Progenitor cell of endocrine pancreas (in vitro differentiated cells): Measurements from ENCODE around the gene POLR1E. TPM values are rescaled to one million over a fixed set of nuclear protein-coding genes. Genes with fewer than 3 reads are reported as not detected.
"Not testable (repeated sequence)": the region's sequence is repeated elsewhere in the genome, so short reads cannot be mapped to it uniquely, and the experiment has no call there.

Experiments
- DNase-seq: peaks from one replicate; pipeline ENCODE4 v3.0.0; 2021; ENCODE audit warnings: low spot score; ENCODE audit not compliant: unreplicated experiment
- H3K27ac Mint-ChIP-seq: 2 replicates; pipeline ENCODE4 v1.8.0; 2021; ENCODE audit warnings: mild to moderate bottlenecking, moderate library complexity, mixed read lengths
- H3K27me3 Mint-ChIP-seq: 2 replicates; pipeline ENCODE4 v1.8.0; 2021; ENCODE audit warnings: mixed read lengths
- H3K36me3 Mint-ChIP-seq: 2 replicates; pipeline ENCODE4 v1.8.0; 2022; ENCODE audit warnings: mixed read lengths; ENCODE audit not compliant: insufficient read depth
- H3K4me1 Mint-ChIP-seq: 2 replicates; pipeline ENCODE4 v1.8.0; 2021; ENCODE audit warnings: low read depth, mixed read lengths
- H3K4me3 Mint-ChIP-seq: 2 replicates; pipeline ENCODE4 v1.8.0; 2021; ENCODE audit warnings: low read depth, mild to moderate bottlenecking, moderate library complexity, mixed read lengths
- H3K9me3 Mint-ChIP-seq: 2 replicates; pipeline ENCODE4 v1.8.0; 2021; ENCODE audit warnings: low read depth, mixed read lengths
- CTCF ChIP-seq: fragments of 200-600 bp; sonication (generic); IDR thresholded peaks from one replicate; pipeline ENCODE4 v1.5.0; 2021; ENCODE audit warnings: antibody characterized with exemption, mild to moderate bottlenecking; ENCODE audit not compliant: unreplicated experiment
- total RNA-seq: library from RNA; stranded (reverse); gene quantifications from 2 replicates; pipeline ENCODE4 v1.2.1, GENCODE V29; 2021

POLR1E gene
- total RNA-seq, 1 donor from 2014 or later, result 22.4 TPM

- H3K27ac Mint-ChIP-seq, result peak overlapping the region; percentile 50
- no peak overlapping the region for H3K4me3 Mint-ChIP-seq
- H3K27me3 Mint-ChIP-seq, result no peaks in the 10 kb centered on the region
- no peaks in the 10 kb centered on the region for H3K4me1 Mint-ChIP-seq
- DNase-seq, result no peak
- peaks cover 6% of the 10 kb centered on the region for H3K36me3 Mint-ChIP-seq
- H3K9me3 Mint-ChIP-seq, result no peaks in the 10 kb centered on the region
- TF ChIP-seq CTCF, result peak; percentile 23
Observed at GRCh38 chr9:37511016-37512010, 25.6 kb downstream of the POLR1E start.

GRCh38 chr9:37512437-37512836 is 26.7 kb downstream of the POLR1E start:
- Mint-ChIP-seq H3K27me3 (no peaks in the 10 kb centered on the region), H3K27ac (no peak overlapping the region), H3K4me1 (no peaks in the 10 kb centered on the region), H3K36me3 (peaks cover 3% of the 10 kb centered on the region), H3K4me3 (no peak overlapping the region), H3K9me3 (no peaks in the 10 kb centered on the region)
- no peak for TF ChIP-seq CTCF
- DNase-seq, result no peak

GRCh38 chr9:37514415-37514814 is 28.7 kb downstream of the POLR1E start:
- not testable (repeated sequence) for H3K27ac Mint-ChIP-seq, H3K36me3 Mint-ChIP-seq, H3K27me3 Mint-ChIP-seq, H3K4me1 Mint-ChIP-seq, H3K9me3 Mint-ChIP-seq, H3K4me3 Mint-ChIP-seq, DNase-seq

GRCh38 chr9:37514999-37515398 is 29.3 kb downstream of the POLR1E start:
- Mint-ChIP-seq H3K36me3 (peaks cover 8% of the 10 kb centered on the region), H3K9me3 (no peaks in the 10 kb centered on the region), H3K4me1 (no peaks in the 10 kb centered on the region), H3K27me3 (no peaks in the 10 kb centered on the region), H3K4me3 (no peak overlapping the region), H3K27ac (no peak overlapping the region)
- no peak for DNase-seq
- TF ChIP-seq CTCF, result no peak

GRCh38 chr9:37515620-37516258 is 30.0 kb downstream of the POLR1E start:
- Mint-ChIP-seq H3K27ac (no peak overlapping the region), H3K9me3 (no peaks in the 10 kb centered on the region), H3K36me3 (peaks cover 10% of the 10 kb centered on the region), H3K27me3 (no peaks in the 10 kb centered on the region), H3K4me3 (no peak overlapping the region), H3K4me1 (no peaks in the 10 kb centered on the region)
- TF ChIP-seq CTCF, result no peak
- no peak for DNase-seq
